K562 (cell line): ENCODE data around the gene MC1R. TPM values are rescaled to one million over a fixed set of nuclear protein-coding genes. Genes with fewer than 3 reads are reported as not detected.
A peak's percentile ranks its signal among the peaks of the same experiment; 100 is the strongest.

ENCODE experiments used
- ATAC-seq: fragments of 200-7000 bp; cut with Tn5 transposase; 3 replicates; pipeline ENCODE4 v1.9.1; 2020; ENCODE audit warnings: moderate library complexity
- BruUV-seq: library from RNA; stranded (reverse); fragments of 400-500 nt; replicated peaks from 2 replicates; lab custom pipeline; 2021; lab: Mats Ljungman, UMichigan
- CTCF ChIA-PET: fragments of 300-600 bp; formaldehyde crosslinking; extraction: SDS; loops from one replicate; lab custom pipeline; 2021; ENCODE audit warnings: low intra/inter-chr PET ratio; lab: Yijun Ruan, JAX
- POLR2A ChIA-PET: fragments of 300-600, 350-650 bp; sonication (Branson Sonifier 250); formaldehyde crosslinking; extraction: SDS; loops from one replicate; lab custom pipeline; 2021; ENCODE audit warnings: antibody characterized with exemption, inconsistent platforms; lab: Yijun Ruan, JAX
- DNase-seq, 4 experiments: peaks; one replicate each; pipeline versions ENCODE4 v3.0.0 to v3.0.0-alpha.2; 2011 to 2018; ENCODE audit warnings: low spot score in 3 of 4, mixed read lengths in 3 of 4; ENCODE audit errors: extremely low read depth in 1 of 4
- FAIRE-seq: peaks from 2 replicates; lab custom pipeline; 2011; peaks lifted over from hg19 to GRCh38; lab: Jason Lieb, UNC
- H2AFZ ChIP-seq: 2 replicates; pipeline ENCODE4 v1.6.0; 2011; ENCODE audit warnings: low read depth, low read length, control low read depth, inconsistent platforms
- H3K27ac ChIP-seq: fragments of 200-600 bp; 3 replicates; pipeline ENCODE4 v1.8.0; 2011; ENCODE audit warnings: low read depth, mild to moderate bottlenecking, control low read depth, inconsistent platforms, low read length, moderate library complexity, mixed read lengths; ENCODE audit errors: extremely low read depth
- H3K27me3 ChIP-seq, 2 experiments: fragments of 300-600 bp in 1 of 2; 2 replicates in 1 of 2; 3 replicates in 1 of 2; pipeline versions ENCODE4 v1.6.0 to v1.8.0; 2011; ENCODE audit warnings: inconsistent platforms in 2 of 2, low read length in 2 of 2, mild to moderate bottlenecking in 1 of 2, mixed read lengths in 1 of 2, moderate library complexity in 1 of 2; ENCODE audit not compliant: control insufficient read depth in 2 of 2, insufficient read depth in 2 of 2
- H3K36me3 ChIP-seq: fragments of 300-600 bp; 3 replicates; pipeline ENCODE4 v1.8.0; 2011; ENCODE audit warnings: mild to moderate bottlenecking, low read length, inconsistent platforms; ENCODE audit not compliant: control insufficient read depth, insufficient read depth
- H3K4me1 ChIP-seq, 2 experiments: fragments of 200-600 bp in 1 of 2; replicated peaks in 1 of 2; 2 replicates in 1 of 2; 3 replicates in 1 of 2; pipeline versions ENCODE4 v1.5.1 to v1.8.0; 2011; ENCODE audit warnings: inconsistent platforms in 2 of 2, low read length in 2 of 2, mild to moderate bottlenecking in 1 of 2, mixed read lengths in 1 of 2, moderate library complexity in 1 of 2; ENCODE audit not compliant: control insufficient read depth in 2 of 2, insufficient read depth in 2 of 2
- H3K4me2 ChIP-seq: 2 replicates; pipeline ENCODE4 v1.6.1; 2011; ENCODE audit warnings: low read length, control low read depth, inconsistent platforms, mixed read lengths; ENCODE audit not compliant: insufficient read depth
- H3K4me3 ChIP-seq: fragments of 200-600 bp; sonication (generic), shearing (Covaris generic); 2 replicates; pipeline ENCODE4 v1.5.1; 2016; ENCODE audit warnings: control low read depth, inconsistent platforms
- H3K79me2 ChIP-seq: fragments of 200-600 bp; 3 replicates; pipeline ENCODE4 v1.8.0; 2011; ENCODE audit warnings: low read length, inconsistent platforms; ENCODE audit not compliant: control insufficient read depth, insufficient read depth
- H3K9ac ChIP-seq, 2 experiments: 2 replicates each; pipeline versions ENCODE4 v1.6.0 to v1.6.1; 2011; ENCODE audit warnings: low read depth in 2 of 2, low read length in 2 of 2, control low read depth in 1 of 2, inconsistent platforms in 1 of 2, mild to moderate bottlenecking in 1 of 2, mixed read lengths in 1 of 2; ENCODE audit not compliant: insufficient read depth in 1 of 2
- H3K9me1 ChIP-seq: one replicate; pipeline ENCODE4 v1.6.0; 2011; ENCODE audit warnings: inconsistent platforms, mild to moderate bottlenecking, low read length, moderate library complexity; ENCODE audit not compliant: control insufficient read depth, insufficient read depth
- H3K9me3 ChIP-seq: replicated peaks from 2 replicates; pipeline ENCODE4 v1.5.1; 2011; ENCODE audit warnings: low read depth, low read length, inconsistent platforms; ENCODE audit not compliant: control insufficient read depth, insufficient read depth
- H4K20me1 ChIP-seq: replicated peaks from 2 replicates; pipeline ENCODE4 v1.6.1; 2011; ENCODE audit warnings: low read length, inconsistent platforms, mixed read lengths; ENCODE audit not compliant: control insufficient read depth, insufficient read depth
- BRF2 ChIP-seq: IDR thresholded peaks from 3 replicates; pipeline ENCODE4 v1.6.1; 2011; ENCODE audit warnings: borderline replicate concordance, mild to moderate bottlenecking; ENCODE audit not compliant: insufficient read length, insufficient read depth
- CAMTA2 ChIP-seq: fragments of 250-450 bp; sonication (Bioruptor Pico); conservative IDR thresholded peaks from 2 replicates; pipeline ENCODE4 v1.5.1; 2022
- CBX3 ChIP-seq, 2 experiments: IDR thresholded peaks; 1 replicate in 1 of 2; 2 replicates in 1 of 2; pipeline ENCODE4 v1.6.1; 2012; ENCODE audit warnings: inconsistent platforms in 2 of 2, low read length in 2 of 2, borderline replicate concordance in 1 of 2, control low read depth in 1 of 2
- CCNT2 ChIP-seq: IDR thresholded peaks from 2 replicates; pipeline ENCODE4 v1.6.1; 2011; ENCODE audit warnings: borderline replicate concordance, low read depth, mild to moderate bottlenecking, moderate library complexity, mixed read lengths, low read length; ENCODE audit not compliant: insufficient read length; ENCODE audit errors: extremely low read depth
- COPS2 ChIP-seq: fragments of 450-650 bp; conservative IDR thresholded peaks from 2 replicates; pipeline ENCODE4 v1.6.1; 2016; ENCODE audit warnings: mild to moderate bottlenecking, moderate library complexity
- CTCFL ChIP-seq: IDR thresholded peaks from 2 replicates; pipeline ENCODE4 v1.6.1; 2011; ENCODE audit warnings: borderline replicate concordance, low read depth, mild to moderate bottlenecking, moderate library complexity, low read length; ENCODE audit not compliant: insufficient read depth, poor library complexity, severe bottlenecking
- FOXP1 ChIP-seq: sonication (generic); formaldehyde crosslinking; IDR thresholded peaks from 2 replicates; pipeline ENCODE4 v1.8.0; 2022; ENCODE audit warnings: mild to moderate bottlenecking, missing genetic modification reagents
- GATAD2A ChIP-seq: fragments of 450-650 bp; IDR thresholded peaks from 2 replicates; pipeline ENCODE4 v1.6.1; 2017
- IRF1 ChIP-seq: sonication (generic); formaldehyde crosslinking; IDR thresholded peaks from 2 replicates; pipeline ENCODE4 v1.8.0; 2022; ENCODE audit warnings: missing genetic modification reagents, mild to moderate bottlenecking, borderline replicate concordance
- PHB ChIP-seq: fragments of 250-450 bp; sonication (Bioruptor Pico); IDR thresholded peaks from 2 replicates; pipeline ENCODE4 v1.5.0; 2021
- PURB ChIP-seq: sonication (generic); formaldehyde crosslinking; IDR thresholded peaks from 2 replicates; pipeline ENCODE4 v1.9.0; 2021; ENCODE audit warnings: low read depth, mild to moderate bottlenecking, missing genetic modification reagents
- TOE1 ChIP-seq, 2 experiments: fragments of 450-650 bp in 1 of 2; sonication (generic) in 1 of 2; formaldehyde crosslinking in 1 of 2; IDR thresholded peaks; 2 replicates each; pipeline versions ENCODE4 v1.7.1 to v1.8.0; 2016 to 2022; ENCODE audit warnings: borderline replicate concordance in 2 of 2, mild to moderate bottlenecking in 2 of 2, antibody characterized with exemption in 1 of 2, inconsistent platforms in 1 of 2, low read depth in 1 of 2, missing genetic modification reagents in 1 of 2, moderate library complexity in 1 of 2
- ZBTB26 ChIP-seq: fragments of 450-650 bp; formaldehyde crosslinking; IDR thresholded peaks from 2 replicates; pipeline ENCODE4 v1.4.0; 2022; ENCODE audit warnings: missing genetic modification characterization
- ZNF384 ChIP-seq: IDR thresholded peaks from 2 replicates; pipeline ENCODE4 v1.6.1; 2012; ENCODE audit warnings: low read depth, low read length, improper control_type of control experiment
- ZNF408 ChIP-seq: fragments of 250-450 bp; sonication (Bioruptor Pico); IDR thresholded peaks from 2 replicates; pipeline ENCODE4 v1.4.0; 2020; ENCODE audit warnings: low read depth, mild to moderate bottlenecking, moderate library complexity
- ZNF511 ChIP-seq: sonication (generic); formaldehyde crosslinking; IDR thresholded peaks from 2 replicates; pipeline ENCODE4 v1.8.0; 2022; ENCODE audit warnings: mild to moderate bottlenecking, missing genetic modification reagents
- WGBS: fragments of 100-300 bp; shearing (Covaris generic); methylation state at CpG from one replicate; pipeline ENCODE4 v1.1.6; 2016; ENCODE audit warnings: low coverage, mixed read lengths; ENCODE audit not compliant: insufficient coverage; ENCODE audit errors: missing lambda C conversion rate; 5-methylcytosine and 5-hydroxymethylcytosine counted together
- in situ Hi-C: fragments of 300-500 bp; cut with MboI; formaldehyde crosslinking; loops from 4 replicates; pipeline ENCODE4 v1.15.0; 2018; ENCODE audit warnings: inconsistent platforms, mixed read lengths
- intact Hi-C: fragments of 100-400 bp; cut with micrococcal nuclease; formaldehyde crosslinking; loops from 2 replicates; pipeline ENCODE4 v1.14.2; 2022
- polyA plus RNA-seq, 8 experiments: library from polyadenylated mRNA; depleted of rRNA in 4 of 8; stranded (reverse) in 5 of 8; unstranded in 3 of 8; fragments of >200 nt; fragmentation: Nextera tagmentation in 2 of 8; fragmentation: Illumina TruSeq in 1 of 8; extraction: Ambion mirVana in 2 of 8; extraction: Trizol in 1 of 8; gene quantifications; 2 replicates each; pipeline versions ENCODE4 v1.2.1 to v1.2.3, GENCODE V29; 2011 to 2014; ENCODE audit warnings: inconsistent platforms in 1 of 8, missing spikeins in 1 of 8
- total RNA-seq, 7 experiments: library from RNA; depleted of rRNA in 6 of 7; stranded (reverse); fragments of >200 nt in 6 of 7; fragmentation: Illumina TruSeq in 2 of 7; extraction: Trizol in 2 of 7; gene quantifications; 2 replicates each; pipeline versions ENCODE4 v1.2.1 to v1.2.3, GENCODE V29; 2011 to 2021; ENCODE audit warnings: low replicate concordance in 1 of 7

Gene MC1R
- total and polyA plus RNA-seq, 9 of the 15 experiments (the other 6 are each of a cell fraction or from before 2014, with no cell fraction given), result 0.14 to 5.3 (median 2.5) TPM; not detected in 1

GRCh38 chr16:89869911-89870310 is 48.8 kb upstream of the MC1R start:
- Histone ChIP-seq H3K4me2 (no peak overlapping the region), H2AFZ (no peak overlapping the region), H3K9me3 (peaks cover 7% of the 10 kb centered on the region), H3K9ac (peak overlapping the region in 1 of 2 experiments; percentile 28; a peak in 1 of 4 replicates), H3K4me3 (no peak overlapping the region), H4K20me1 (peaks cover 7% of the 10 kb centered on the region), H3K36me3 (peaks cover 7% of the 10 kb centered on the region; the same call in 2 of the 3 replicates), H3K4me1 (peaks cover 10 to 34% of the 10 kb centered on the region in 2 experiments), H3K27me3 (no peaks in the 10 kb centered on the region), H3K79me2 (peaks cover 20% of the 10 kb centered on the region), H3K27ac (no peak overlapping the region), H3K9me1 (no peaks in the 10 kb centered on the region)
- BruUV-seq, result no TSS peak
- DNase-seq (no peak), FAIRE-seq (no peak), ATAC-seq (no peak)
- in situ Hi-C loops (loop anchor here (5.0 to 10.0 kb wide), 2 partner anchors 63 to 275 kb away; no protein-coding TSS in a partner anchor), intact Hi-C loops (no loop called here)
- ChIA-PET POLR2A (no interaction called here), CTCF (no interaction called here)
- WGBS, result 95% methylated on average over 6 of the region's 12 CpGs
- TF ChIP-seq ZBTB26 (CRISPR knock-in tag), result no peak
- TF ChIP-seq PURB (CRISPR knock-in tag), result no peak
- TF ChIP-seq CBX3 (IDR thresholded peaks at IDR 0.05; ENCODE audit: borderline replicate concordance in 1 of 2, low read length in 2 of 2), result no peak
- no peak for TF ChIP-seq ZNF384
- no peak for TF ChIP-seq BRF2
- no peak for TF ChIP-seq ZNF408 (CRISPR knock-in tag)
- TF ChIP-seq CTCFL, result no peak
- TF ChIP-seq IRF1 (CRISPR knock-in tag), result no peak
- no peak for TF ChIP-seq ZNF511 (CRISPR knock-in tag)
- no peak for TF ChIP-seq TOE1 (IDR thresholded peaks at IDR 0.05; ENCODE audit: borderline replicate concordance)
- TF ChIP-seq TOE1 (CRISPR knock-in tag; IDR thresholded peaks at IDR 0.05; ENCODE audit: borderline replicate concordance, low read depth), result no peak
- TF ChIP-seq PHB (CRISPR knock-in tag), result no peak
- no peak for TF ChIP-seq CCNT2
- no peak for TF ChIP-seq FOXP1 (CRISPR knock-in tag)
- TF ChIP-seq CAMTA2, result no peak
- no peak for TF ChIP-seq COPS2
- TF ChIP-seq GATAD2A, result no peak
